ENCODE measurements around the gene PNCK.

PNCK gene

GRCh38 chrX:153628129-153628528 is 45.5 kb downstream of the PNCK start:
- DNase-seq (ENCODE audit: low read depth in 2 of 2): no peak

GRCh38 chrX:153627675-153628111 is 45.9 kb downstream of the PNCK start:
- no peak for DNase-seq (ENCODE audit: low read depth in 2 of 2)

- no peak for DNase-seq (ENCODE audit: low read depth in 2 of 2)
Observed at GRCh38 chrX:153626863-153627674, 46.5 kb downstream of the PNCK start.

- no peak for DNase-seq (ENCODE audit: low read depth in 2 of 2)
Observed at GRCh38 chrX:153626025-153626633, 47.5 kb downstream of the PNCK start.

- DNase-seq (ENCODE audit: low read depth in 2 of 2): no peak
Observed at GRCh38 chrX:153625271-153626024, 48.2 kb downstream of the PNCK start.

- no peak for DNase-seq (ENCODE audit: low read depth in 2 of 2)
Observed at GRCh38 chrX:153624196-153625091, 49.2 kb downstream of the PNCK start.

GRCh38 chrX:153623310-153624029 is 50.1 kb downstream of the PNCK start:
- DNase-seq (ENCODE audit: low read depth in 2 of 2): no peak

- DNase-seq (ENCODE audit: low read depth in 2 of 2): no peak
Observed at GRCh38 chrX:153622661-153623309, 50.8 kb downstream of the PNCK start.

GRCh38 chrX:153621949-153622598 is 51.5 kb downstream of the PNCK start:
- DNase-seq (ENCODE audit: low read depth in 2 of 2): no peak

- DNase-seq (ENCODE audit: low read depth in 2 of 2): no peak
Observed at GRCh38 chrX:153620576-153620975, 53.0 kb downstream of the PNCK start.

All from fibroblast of skin of left biceps (primary cell).